SK-N-SH treated with all-trans-retinoic acid at 6 μM for 48 hours (cell line): Measurements from ENCODE around the gene LORICRIN.

Experiments
- ATAC-seq: fragments of 200-7000 bp; cut with Tn5 transposase; 3 replicates; pipeline ENCODE4 v1.9.1; 2020; ENCODE audit warnings: mild to moderate bottlenecking, moderate library complexity
- ARNTL ChIP-seq: fragments of 450-650 bp; formaldehyde crosslinking; IDR thresholded peaks from 2 replicates; pipeline ENCODE4 v1.5.0; 2020; ENCODE audit warnings: low read depth, mild to moderate bottlenecking, moderate library complexity, borderline replicate concordance
- BACH2 ChIP-seq: fragments of 250-450 bp; sonication (Bioruptor Pico); IDR thresholded peaks from 2 replicates; pipeline ENCODE4 v1.9.0; 2021; ENCODE audit warnings: mild to moderate bottlenecking, borderline replicate concordance
- ESRRG ChIP-seq: fragments of 250-450 bp; sonication (Bioruptor Pico); IDR thresholded peaks from 2 replicates; pipeline ENCODE4 v1.6.1; 2021; ENCODE audit warnings: mild to moderate bottlenecking
- GLIS3 ChIP-seq: fragments of 250-450 bp; sonication (Bioruptor Pico); IDR thresholded peaks from 2 replicates; pipeline ENCODE4 v1.5.0; 2020; ENCODE audit warnings: mild to moderate bottlenecking, moderate library complexity
- OSR1 ChIP-seq: fragments of 250-450 bp; sonication (Bioruptor Pico); IDR thresholded peaks from 2 replicates; pipeline ENCODE4 v1.8.0; 2022; ENCODE audit warnings: moderate library complexity, mild to moderate bottlenecking, inconsistent platforms
- RARB ChIP-seq: fragments of 250-450 bp; sonication (Bioruptor Pico); IDR thresholded peaks from 2 replicates; pipeline ENCODE4 v1.8.0; 2021; ENCODE audit warnings: mild to moderate bottlenecking, moderate library complexity
- SNAI2 ChIP-seq: fragments of 250-450 bp; sonication (Bioruptor Pico); IDR thresholded peaks from 2 replicates; pipeline ENCODE4 v1.5.0; 2020; ENCODE audit warnings: mild to moderate bottlenecking, moderate library complexity
- TOX ChIP-seq: fragments of 250-450 bp; sonication (Bioruptor Pico); IDR thresholded peaks from 2 replicates; pipeline ENCODE4 v1.8.0; 2021; ENCODE audit warnings: mild to moderate bottlenecking, moderate library complexity, borderline replicate concordance
- ZC3H10 ChIP-seq: fragments of 250-450 bp; sonication (Bioruptor Pico); IDR thresholded peaks from 2 replicates; pipeline ENCODE4 v1.5.1; 2021; ENCODE audit warnings: mild to moderate bottlenecking, moderate library complexity
- ZFP3 ChIP-seq: fragments of 250-450 bp; sonication (Bioruptor Pico); IDR thresholded peaks from 2 replicates; pipeline ENCODE4 v1.5.0; 2020; ENCODE audit warnings: mild to moderate bottlenecking, moderate library complexity
- ZNF565 ChIP-seq: fragments of 450-650 bp; formaldehyde crosslinking; conservative IDR thresholded peaks from 2 replicates; pipeline ENCODE4 v1.5.0; 2020; ENCODE audit warnings: low read depth, mild to moderate bottlenecking, moderate library complexity
- ZNF8 ChIP-seq: fragments of 450-650 bp; formaldehyde crosslinking; IDR thresholded peaks from 2 replicates; pipeline ENCODE4 v1.5.0; 2020; ENCODE audit warnings: mild to moderate bottlenecking, moderate library complexity
- TF ChIP-seq, protein P1 (sequence below): fragments of 250-450 bp; sonication (Bioruptor Pico); IDR thresholded peaks from 2 replicates; pipeline ENCODE4 v1.5.1; 2020; ENCODE audit warnings: low read depth, mild to moderate bottlenecking, moderate library complexity
- TF ChIP-seq, protein P2 (sequence below): fragments of 250-450 bp; sonication (Bioruptor Pico); IDR thresholded peaks from 2 replicates; pipeline ENCODE4 v1.8.0; 2020; ENCODE audit warnings: mild to moderate bottlenecking, moderate library complexity, borderline replicate concordance
- TF ChIP-seq, protein P3 (sequence below): fragments of 250-450 bp; sonication (Bioruptor Pico); IDR thresholded peaks from 2 replicates; pipeline ENCODE4 v1.5.1; 2021; ENCODE audit warnings: mild to moderate bottlenecking, moderate library complexity
- TF ChIP-seq, protein P4 (sequence below): fragments of 250-450 bp; sonication (Bioruptor Pico); IDR thresholded peaks from 2 replicates; pipeline ENCODE4 v1.5.0; 2020; ENCODE audit warnings: mild to moderate bottlenecking, moderate library complexity
- TF ChIP-seq, protein P5 (sequence below): fragments of 250-450 bp; sonication (Bioruptor Pico); IDR thresholded peaks from 2 replicates; pipeline ENCODE4 v1.8.0; 2021; ENCODE audit warnings: low read depth, mild to moderate bottlenecking, moderate library complexity, borderline replicate concordance

The LORICRIN gene

DNA sequence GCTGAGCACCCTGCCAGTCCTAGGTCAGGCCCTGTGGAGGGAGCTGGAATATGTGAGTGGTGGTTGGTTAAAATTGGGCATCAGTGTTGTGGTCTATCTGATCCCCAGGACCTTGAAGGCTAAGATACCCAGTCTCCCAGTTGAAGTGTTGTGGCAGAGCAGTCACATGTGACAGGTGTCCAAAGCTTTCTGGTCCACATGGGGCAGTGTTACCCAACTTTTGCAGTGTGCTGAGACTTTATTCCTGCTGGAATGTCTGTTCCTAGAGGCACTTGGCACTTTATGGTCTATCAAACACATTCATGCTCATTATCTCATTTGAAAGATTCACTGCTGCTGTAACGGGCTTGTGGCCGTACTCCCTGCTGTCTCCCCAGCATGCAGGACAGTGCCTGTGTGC is 21.0 kb upstream of the LORICRIN start:
- TF ChIP-seq ESRRG (CRISPR knock-in tag) (no peak), GLIS3 (CRISPR knock-in tag) (no peak), ZFP3 (CRISPR knock-in tag) (no peak), OSR1 (CRISPR knock-in tag) (no peak), RARB (CRISPR knock-in tag) (no peak), TOX (CRISPR knock-in tag) (no peak), ZC3H10 (CRISPR knock-in tag) (no peak)
- TF ChIP-seq, protein P1, sequence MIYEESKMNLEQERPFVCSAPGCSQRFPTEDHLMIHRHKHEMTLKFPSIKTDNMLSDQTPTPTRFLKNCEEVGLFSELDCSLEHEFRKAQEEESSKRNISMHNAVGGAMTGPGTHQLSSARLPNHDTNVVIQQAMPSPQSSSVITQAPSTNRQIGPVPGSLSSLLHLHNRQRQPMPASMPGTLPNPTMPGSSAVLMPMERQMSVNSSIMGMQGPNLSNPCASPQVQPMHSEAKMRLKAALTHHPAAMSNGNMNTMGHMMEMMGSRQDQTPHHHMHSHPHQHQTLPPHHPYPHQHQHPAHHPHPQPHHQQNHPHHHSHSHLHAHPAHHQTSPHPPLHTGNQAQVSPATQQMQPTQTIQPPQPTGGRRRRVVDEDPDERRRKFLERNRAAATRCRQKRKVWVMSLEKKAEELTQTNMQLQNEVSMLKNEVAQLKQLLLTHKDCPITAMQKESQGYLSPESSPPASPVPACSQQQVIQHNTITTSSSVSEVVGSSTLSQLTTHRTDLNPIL = no peak
- TF ChIP-seq, protein P2, sequence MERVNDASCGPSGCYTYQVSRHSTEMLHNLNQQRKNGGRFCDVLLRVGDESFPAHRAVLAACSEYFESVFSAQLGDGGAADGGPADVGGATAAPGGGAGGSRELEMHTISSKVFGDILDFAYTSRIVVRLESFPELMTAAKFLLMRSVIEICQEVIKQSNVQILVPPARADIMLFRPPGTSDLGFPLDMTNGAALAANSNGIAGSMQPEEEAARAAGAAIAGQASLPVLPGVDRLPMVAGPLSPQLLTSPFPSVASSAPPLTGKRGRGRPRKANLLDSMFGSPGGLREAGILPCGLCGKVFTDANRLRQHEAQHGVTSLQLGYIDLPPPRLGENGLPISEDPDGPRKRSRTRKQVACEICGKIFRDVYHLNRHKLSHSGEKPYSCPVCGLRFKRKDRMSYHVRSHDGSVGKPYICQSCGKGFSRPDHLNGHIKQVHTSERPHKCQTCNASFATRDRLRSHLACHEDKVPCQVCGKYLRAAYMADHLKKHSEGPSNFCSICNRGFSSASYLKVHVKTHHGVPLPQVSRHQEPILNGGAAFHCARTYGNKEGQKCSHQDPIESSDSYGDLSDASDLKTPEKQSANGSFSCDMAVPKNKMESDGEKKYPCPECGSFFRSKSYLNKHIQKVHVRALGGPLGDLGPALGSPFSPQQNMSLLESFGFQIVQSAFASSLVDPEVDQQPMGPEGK (CRISPR knock-in tag) = no peak
- ATAC-seq = peak; percentile 47; the same call in 1 of the 3 replicates

DNA sequence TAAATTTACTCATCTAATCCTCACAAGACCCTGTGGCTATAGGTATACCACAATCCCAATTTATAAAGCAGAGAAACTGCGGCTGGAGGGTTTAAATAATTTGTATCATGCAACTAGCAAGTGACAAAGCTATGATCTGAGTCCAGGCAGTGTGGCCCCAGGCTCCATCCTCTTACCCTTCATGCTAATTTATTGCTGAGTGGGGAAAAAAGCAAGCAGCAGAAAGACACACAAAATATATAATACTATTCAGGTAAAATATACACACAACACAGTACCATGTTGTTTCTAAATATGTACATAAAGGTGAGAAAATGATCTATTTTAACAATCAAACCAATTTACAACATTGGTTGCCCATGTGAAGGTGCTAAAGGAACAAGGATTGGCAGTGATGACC is 17.3 kb upstream of the LORICRIN start:
- TF ChIP-seq ARNTL (CRISPR knock-in tag) (no peak), TOX (CRISPR knock-in tag) (no peak), ZC3H10 (CRISPR knock-in tag) (no peak), ZNF565 (no peak), ZNF8 (CRISPR knock-in tag) (no peak), SNAI2 (CRISPR knock-in tag) (no peak), RARB (CRISPR knock-in tag) (no peak), ZFP3 (CRISPR knock-in tag) (no peak), BACH2 (CRISPR knock-in tag) (no peak)
- TF ChIP-seq, protein P1 = no peak
- TF ChIP-seq, protein P3, sequence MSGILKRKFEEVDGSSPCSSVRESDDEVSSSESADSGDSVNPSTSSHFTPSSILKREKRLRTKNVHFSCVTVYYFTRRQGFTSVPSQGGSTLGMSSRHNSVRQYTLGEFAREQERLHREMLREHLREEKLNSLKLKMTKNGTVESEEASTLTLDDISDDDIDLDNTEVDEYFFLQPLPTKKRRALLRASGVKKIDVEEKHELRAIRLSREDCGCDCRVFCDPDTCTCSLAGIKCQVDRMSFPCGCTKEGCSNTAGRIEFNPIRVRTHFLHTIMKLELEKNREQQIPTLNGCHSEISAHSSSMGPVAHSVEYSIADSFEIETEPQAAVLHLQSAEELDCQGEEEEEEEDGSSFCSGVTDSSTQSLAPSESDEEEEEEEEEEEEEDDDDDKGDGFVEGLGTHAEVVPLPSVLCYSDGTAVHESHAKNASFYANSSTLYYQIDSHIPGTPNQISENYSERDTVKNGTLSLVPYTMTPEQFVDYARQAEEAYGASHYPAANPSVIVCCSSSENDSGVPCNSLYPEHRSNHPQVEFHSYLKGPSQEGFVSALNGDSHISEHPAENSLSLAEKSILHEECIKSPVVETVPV = no peak
- TF ChIP-seq, protein P4, sequence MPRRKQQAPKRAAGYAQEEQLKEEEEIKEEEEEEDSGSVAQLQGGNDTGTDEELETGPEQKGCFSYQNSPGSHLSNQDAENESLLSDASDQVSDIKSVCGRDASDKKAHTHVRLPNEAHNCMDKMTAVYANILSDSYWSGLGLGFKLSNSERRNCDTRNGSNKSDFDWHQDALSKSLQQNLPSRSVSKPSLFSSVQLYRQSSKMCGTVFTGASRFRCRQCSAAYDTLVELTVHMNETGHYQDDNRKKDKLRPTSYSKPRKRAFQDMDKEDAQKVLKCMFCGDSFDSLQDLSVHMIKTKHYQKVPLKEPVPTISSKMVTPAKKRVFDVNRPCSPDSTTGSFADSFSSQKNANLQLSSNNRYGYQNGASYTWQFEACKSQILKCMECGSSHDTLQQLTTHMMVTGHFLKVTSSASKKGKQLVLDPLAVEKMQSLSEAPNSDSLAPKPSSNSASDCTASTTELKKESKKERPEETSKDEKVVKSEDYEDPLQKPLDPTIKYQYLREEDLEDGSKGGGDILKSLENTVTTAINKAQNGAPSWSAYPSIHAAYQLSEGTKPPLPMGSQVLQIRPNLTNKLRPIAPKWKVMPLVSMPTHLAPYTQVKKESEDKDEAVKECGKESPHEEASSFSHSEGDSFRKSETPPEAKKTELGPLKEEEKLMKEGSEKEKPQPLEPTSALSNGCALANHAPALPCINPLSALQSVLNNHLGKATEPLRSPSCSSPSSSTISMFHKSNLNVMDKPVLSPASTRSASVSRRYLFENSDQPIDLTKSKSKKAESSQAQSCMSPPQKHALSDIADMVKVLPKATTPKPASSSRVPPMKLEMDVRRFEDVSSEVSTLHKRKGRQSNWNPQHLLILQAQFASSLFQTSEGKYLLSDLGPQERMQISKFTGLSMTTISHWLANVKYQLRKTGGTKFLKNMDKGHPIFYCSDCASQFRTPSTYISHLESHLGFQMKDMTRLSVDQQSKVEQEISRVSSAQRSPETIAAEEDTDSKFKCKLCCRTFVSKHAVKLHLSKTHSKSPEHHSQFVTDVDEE (CRISPR knock-in tag) = no peak
- TF ChIP-seq, protein P2 (CRISPR knock-in tag) = no peak
- no peak for ATAC-seq

DNA sequence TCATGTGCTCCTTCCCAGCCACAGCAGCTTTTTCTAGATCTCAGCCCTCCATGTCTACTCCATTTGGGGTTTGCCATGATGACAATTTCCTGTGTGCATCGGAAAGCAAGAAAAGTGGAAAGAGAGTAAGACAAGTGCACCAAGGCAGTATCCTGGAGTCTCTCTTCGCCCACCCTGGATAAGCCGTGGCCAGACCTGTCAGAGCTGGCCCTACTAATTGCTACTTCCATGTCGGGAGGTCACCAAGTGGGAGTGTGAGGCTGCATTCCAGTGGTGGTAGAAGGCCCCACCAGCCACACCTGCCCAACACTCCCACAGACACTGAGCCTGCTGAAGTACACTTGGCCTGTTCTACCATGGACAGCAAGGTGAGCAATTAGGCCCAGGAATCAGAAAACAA is 14.0 kb upstream of the LORICRIN start:
- no peak for TF ChIP-seq SNAI2 (CRISPR knock-in tag)
- TF ChIP-seq, protein P1 = no peak
- TF ChIP-seq ZNF565 = no peak
- TF ChIP-seq GLIS3 (CRISPR knock-in tag) = no peak
- TF ChIP-seq, protein P5, sequence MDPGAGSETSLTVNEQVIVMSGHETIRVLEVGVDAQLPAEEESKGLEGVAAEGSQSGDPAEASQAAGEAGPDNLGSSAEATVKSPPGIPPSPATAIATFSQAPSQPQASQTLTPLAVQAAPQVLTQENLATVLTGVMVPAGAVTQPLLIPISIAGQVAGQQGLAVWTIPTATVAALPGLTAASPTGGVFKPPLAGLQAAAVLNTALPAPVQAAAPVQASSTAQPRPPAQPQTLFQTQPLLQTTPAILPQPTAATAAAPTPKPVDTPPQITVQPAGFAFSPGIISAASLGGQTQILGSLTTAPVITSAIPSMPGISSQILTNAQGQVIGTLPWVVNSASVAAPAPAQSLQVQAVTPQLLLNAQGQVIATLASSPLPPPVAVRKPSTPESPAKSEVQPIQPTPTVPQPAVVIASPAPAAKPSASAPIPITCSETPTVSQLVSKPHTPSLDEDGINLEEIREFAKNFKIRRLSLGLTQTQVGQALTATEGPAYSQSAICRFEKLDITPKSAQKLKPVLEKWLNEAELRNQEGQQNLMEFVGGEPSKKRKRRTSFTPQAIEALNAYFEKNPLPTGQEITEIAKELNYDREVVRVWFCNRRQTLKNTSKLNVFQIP (CRISPR knock-in tag) = no peak
- no peak for ATAC-seq
